ENCODE data around the gene TNS4.

TNS4 gene

DNA sequence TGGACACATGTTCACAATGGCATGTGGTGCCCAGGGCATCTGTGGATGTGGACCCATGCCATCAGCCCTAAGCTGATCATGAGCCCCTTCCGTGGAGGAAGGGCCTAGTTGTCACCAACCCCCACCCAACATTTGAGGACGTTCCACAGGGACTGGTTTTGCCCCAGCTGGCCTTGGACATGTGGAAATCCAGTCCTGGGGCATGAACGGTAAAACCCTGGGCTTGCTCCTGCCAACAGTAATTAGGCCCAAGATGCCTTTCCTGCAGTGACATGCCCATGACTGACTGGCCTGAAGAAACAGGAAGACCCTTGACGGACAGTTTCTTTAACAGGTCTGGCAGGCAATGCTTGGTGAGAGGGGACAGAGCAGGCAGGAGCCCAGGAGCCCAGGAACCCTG is 7.7 kb downstream of the TNS4 start:
- DNase-seq (ENCODE audit: low read depth): no peak

DNA sequence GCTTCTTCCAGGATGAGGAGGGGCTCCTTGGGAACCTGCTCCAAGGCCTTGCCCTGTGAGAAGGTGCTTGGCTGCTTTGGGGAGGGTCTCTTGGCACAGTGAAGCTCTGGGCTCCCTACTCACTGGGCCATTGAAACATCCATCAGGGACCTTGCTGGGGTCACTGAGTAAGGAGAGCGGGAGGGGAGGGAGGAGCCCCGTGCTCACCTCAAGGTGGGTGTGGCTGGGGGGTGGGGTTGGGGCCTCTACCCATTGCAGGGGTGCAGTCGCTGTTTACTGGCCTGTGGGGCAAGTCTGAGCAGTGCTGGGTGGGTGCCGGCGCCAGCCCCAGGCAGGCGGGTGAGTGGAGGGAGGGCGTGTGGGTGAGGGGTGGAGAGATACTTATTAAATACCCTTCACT is 9.9 kb downstream of the TNS4 start:
- no peak for DNase-seq (ENCODE audit: low read depth)

DNA sequence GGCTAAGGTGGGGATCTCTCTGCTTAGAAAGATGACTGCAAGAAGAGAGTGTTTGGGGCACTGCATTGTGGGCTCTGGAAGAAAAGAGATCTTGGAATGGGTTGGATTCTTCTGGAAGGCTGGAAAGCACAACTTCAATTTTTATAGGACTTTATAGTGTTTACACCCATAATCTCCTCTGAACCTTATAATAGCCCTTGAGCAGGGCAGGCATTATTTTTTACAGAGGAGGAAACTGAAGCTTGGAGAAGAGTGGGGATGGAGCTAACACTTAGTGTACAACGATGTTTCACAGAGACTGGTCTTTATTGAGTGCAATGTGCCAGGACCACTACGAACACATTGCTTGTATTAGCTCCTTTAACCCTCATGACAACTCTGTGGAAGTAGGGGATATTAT is 10.4 kb downstream of the TNS4 start:
- no peak for DNase-seq (ENCODE audit: low read depth)

DNA sequence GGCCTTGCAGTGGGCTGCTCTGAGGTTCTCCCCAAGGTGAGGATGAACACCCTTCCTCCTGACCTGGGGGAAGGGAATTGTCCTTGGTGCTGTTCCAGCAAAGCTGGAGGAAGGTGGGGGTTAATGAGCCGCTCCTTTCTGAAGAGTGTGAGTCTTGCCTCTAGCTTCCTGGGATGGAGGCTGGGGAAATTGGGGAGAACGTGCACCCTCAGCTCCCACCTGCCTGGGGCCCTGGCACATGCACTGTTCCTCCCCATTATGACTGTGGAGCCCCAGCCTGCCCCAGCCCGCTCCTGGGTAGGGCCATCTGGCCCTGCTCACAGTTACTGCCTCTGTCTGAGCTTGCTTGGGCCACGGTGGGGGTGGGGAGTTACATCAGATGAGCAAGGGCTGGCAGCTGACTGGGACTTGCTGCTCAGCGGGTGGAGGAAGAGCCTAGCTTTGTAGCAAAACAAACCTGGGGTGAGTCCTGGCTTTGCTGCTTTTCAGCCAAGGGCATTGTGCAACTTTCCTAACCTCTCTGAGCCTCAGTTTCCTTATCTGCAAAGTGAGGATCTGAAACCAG is 11.1 kb downstream of the TNS4 start:
- no peak for DNase-seq (ENCODE audit: low read depth)

DNA sequence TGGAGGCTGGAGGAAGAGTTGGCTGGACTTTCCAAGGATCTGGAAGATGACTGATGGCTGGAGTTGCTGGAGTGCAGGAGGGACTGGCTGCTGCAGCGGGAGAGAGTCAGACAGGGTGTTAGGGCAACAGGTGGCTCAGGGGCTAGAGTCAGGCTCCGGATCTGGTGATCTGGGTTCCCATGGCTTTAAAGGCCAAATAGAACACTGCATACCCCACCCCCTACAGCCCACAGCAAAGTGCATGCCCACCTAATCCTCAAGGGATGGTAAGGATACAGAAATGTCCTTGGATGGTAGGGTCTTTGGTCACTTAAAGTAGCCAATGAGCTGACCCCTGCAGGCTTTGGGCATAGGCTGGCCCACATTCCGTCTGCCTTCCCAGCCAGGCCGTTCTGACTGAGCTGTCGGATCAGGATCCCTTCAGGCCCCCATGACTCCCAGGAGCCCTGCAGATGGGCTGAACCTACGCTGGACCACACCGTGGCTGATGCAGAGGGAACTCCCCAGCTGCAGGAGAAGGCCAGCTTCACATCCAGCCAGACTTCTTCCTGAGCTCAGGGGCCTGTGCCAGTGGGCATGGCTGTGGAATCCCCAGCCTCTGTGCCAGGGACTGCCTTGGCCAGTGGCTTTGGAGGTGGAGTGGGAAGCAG is 13.9 kb downstream of the TNS4 start:
- DNase-seq (ENCODE audit: low read depth): no peak

DNA sequence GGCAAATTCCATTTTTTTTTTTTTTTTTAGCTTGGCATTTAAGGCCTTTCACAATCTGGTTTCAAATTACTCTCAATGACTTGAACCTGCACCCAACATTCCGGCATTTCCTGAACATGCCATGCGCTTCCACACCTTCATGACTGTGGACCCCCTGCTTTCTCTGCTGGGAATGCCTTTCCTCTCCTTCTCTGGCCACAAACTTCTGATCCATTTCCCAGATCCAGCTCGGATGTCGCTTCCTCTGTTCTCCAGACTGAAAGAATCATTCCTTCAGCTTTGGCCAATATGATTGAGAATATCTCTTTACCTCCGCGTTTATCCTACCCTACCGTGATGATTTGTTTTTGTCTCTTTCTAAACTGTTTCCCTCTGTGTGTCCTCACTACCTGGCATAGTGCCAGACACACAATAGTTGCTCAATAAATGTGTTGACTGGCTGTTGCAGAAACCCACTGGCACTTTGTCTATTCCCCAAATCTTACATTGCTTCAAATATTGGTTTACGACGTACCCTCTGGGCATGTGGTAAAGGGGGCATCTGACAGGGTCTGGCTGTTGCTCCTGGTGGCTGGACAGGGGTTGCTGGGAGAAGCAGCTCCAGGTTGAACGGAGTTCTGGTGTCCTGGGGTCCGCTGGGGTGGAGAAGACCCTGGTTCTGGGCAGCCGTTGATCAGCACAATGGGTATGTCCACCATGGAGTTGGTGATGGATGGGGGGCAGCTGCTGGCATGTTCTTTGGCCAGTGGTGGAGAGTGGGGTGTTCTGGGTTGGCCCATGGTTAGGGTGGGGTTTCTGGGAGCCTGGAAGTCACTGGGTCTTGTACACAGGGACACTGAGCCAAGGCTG is 14.7 kb downstream of the TNS4 start:
- DNase-seq (ENCODE audit: low read depth): peak; percentile 83

DNA sequence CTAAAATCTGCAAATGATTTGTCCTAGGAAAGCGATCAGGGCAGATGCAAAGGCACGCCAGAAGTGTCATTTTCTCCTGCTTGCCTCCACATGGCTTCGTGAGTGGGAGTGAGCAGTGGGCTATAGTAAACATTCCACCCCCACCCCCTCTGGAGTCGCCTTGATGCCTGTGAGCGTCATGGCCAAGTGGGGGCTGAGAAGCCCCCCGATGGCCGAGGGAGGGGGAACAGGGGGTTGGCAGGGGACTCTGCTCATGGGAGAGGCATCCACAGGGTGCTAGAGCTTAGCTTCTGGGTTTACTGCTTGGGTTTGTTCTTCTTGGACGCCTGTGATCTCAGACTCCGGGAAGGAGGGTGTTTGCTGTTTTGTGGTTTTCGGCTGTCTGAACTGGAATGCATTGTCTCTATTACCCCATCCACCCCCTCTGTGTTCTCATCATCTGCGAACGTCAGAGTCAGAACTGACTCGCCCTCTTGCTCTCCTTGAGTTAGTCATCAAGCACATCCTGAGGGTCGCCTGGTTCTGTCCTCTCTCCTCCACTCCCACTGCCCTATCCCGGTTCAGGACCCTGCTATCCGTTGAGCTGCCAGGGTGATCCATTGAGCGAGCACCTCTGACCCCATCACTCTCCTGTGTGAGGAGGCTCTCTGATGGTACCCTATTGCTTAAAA is 15.4 kb downstream of the TNS4 start:
- peak; percentile 99 for DNase-seq (ENCODE audit: low read depth)

DNA sequence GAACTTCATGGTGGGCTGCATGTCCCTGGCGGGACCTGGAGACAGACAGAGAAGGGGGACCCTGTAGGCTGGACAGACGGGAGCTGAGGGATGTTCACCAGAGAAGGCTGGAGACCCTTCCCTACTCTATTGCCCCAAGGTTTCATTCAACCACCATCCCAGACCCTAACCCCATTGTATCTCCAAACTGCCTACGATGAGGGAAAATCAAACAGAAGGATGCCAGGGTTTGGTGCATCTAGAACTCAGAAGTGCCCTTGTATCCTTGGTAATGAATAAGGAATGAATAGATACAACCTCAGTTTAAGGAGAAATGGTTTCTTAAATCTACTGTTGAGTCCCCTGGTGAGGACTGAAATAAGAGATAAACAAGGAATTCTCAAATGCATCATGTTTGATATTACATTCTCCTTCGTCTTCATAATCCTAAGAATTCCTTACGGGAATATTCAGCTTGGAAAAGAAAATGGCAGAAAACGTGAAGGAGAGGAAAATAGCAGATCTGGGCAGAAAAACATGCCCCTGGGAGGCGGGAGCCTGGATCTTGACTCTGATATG is 16.4 kb downstream of the TNS4 start:
- DNase-seq (ENCODE audit: low read depth): no peak

DNA sequence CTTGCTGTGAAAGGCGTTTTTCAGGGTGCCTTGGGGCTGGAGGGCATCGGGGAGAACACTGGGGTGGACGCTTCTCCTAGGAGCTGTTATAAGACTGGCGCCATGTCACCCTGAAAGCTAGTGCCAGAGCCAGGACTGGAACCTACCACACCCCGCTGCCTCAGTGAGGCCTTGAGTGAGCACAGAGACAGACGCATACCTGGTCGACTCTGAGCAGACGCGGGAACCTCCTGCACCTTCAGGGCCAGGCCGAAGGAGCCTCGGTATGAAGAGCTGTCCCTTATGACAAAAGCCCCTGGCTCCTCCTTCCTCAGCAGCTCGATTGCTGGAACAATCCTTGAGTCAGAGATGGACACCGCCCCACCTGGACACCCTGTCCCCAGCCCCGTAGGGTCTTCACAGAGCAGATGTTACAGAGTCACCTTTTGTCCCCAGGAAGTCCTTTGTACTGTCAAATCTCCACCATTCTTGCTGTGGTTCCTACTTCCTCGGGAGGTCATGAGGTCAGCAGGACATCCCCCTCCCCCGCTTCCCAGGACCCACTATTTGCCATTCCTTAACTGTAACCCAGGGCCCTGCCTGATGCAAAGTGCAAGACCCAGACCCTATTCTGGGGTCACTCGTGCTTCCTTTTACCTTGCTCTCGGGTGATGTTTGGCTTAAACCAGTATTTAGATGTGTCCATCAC is 17.0 kb downstream of the TNS4 start:
- no peak for DNase-seq (ENCODE audit: low read depth)

DNA sequence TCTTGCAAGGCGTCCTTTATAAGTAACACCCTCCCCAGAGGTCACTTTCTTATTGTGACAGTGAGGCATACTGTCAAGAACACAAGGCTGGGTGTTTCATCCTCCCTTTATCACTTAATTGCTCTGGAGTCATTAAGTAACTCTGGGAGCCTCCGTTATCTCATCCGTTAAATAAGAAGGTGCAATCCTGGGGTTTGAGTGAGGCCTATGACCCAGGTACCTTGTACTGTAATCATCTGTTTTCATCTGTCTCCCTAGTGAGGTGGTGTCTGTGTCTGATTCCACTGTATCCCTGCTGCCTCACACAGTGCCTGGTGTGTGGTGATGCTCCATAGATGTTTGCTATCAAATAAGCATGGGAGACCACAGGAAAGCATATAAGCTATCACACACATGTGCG is 17.7 kb downstream of the TNS4 start:
- no peak for DNase-seq (ENCODE audit: low read depth)

DNA sequence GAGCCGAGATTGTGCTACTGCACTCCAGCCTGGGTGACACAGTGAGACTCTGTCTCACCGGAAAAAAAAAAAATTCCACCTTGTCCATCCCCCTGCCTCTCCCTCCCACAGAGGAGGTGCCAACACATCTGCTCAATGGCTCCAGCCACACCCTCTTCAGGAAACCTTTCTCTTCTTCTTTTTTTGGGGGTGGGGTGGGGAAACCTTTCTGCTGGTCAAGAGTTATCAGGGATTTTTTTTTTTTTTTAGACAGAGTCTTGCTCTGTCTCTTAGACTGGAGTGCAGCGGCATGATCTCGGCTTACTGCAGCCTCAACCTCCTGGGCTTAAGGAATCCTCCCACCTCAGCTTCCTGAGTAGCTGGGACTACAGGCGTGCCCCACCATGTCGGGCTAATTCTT is 18.7 kb downstream of the TNS4 start:
- DNase-seq (ENCODE audit: low read depth): no peak

DNA sequence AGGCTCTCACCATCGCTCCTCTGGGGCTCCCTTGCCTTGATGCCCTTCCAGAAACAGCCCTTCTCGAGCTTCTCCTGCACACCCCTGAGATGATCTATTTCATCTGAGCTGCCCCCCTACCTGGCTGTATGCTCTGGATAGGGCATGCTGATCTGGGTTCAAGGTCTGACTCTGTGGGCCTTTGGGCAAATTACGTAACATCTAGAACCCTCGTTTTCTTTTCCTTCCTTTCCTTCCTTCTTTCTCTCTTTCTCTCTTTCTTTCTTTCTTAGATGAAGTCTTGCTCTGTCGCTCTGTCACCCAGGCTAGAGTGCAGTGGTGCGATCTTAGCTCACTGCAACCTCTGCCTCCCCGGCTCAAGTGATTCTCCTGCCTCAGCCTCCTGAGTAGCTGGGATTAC is 20.3 kb downstream of the TNS4 start:
- DNase-seq (ENCODE audit: low read depth): no peak

DNA sequence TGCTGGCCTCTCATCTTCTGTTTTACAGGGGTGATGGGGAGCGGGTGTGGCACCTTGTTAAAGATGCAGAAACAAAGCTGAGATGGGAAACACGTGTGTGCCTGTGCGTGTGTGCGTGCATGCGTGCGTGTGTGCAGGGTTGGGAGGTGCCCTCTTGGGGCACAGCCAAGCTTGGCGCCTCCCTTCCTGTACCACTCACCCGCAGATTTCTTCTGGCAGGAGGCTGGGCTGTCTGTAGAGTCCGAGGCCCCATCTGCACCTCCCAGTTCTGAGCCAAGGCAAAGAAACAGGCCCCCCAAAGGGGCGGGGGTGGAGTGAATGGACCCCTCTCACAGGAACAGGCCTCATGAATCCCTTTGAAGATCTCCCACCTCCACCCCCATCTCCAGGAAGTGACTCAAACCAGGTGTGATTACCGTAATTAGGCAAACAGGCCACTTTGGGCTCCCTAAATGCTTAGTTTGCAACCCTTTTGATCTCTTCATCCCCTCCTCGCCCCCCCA is 20.9 kb downstream of the TNS4 start:
- DNase-seq (ENCODE audit: low read depth): no peak

DNA sequence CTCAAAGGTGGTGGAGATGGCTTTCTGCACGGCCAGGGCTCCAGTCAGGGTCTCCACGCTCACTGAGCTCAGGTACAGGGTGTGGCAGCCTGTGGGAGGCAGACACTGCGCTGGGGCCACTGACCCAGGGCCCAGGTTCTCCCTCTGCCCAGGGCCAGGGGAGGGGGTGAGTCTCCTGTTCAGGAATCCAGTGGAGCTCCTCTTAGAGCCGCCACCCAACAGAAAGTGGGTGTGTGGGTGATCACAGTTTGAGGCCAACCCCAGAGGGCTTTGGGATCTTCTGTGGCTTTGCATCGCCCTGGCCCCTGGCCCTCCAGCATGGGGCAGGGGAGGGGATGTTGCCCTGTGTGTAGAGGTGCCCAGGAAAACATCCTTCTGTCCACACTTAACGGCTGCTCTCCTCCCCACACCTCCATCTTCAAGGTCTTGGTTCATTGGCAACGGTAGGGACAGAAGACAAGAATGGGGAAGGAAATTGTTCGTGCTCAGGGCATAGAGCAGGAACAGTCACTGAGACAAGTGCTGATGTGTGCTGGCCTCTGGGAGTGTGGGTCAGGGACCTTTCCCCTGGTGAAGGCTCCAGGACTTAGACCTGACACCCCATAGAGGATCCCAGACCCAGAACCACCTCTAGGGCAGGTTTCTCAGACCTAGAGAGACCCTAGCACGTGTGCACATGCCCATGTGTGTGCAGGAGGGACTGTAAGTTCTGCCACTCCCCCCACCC is 21.5 kb downstream of the TNS4 start:
- DNase-seq (ENCODE audit: low read depth): no peak

DNA sequence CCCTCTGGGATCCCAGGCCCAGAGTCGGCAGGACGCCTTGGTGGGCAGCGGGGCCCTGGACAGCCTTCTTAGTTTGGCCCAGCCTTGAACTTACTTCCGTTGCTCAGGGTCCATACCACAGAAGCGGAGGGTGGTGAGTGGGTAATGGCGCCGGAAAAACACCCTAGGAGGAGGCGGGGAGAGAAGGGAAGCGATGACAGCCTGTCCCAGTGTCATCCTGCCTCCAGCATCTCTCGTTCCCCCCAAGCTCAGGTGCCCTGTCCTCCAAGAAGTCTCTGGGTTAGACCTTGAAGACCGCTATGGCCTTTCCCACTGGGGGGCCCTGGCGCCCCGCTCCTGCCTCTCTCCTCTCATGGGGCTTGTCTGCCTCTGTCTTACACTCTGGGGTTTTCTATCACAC is 22.9 kb downstream of the TNS4 start:
- no peak for DNase-seq (ENCODE audit: low read depth)

DNA sequence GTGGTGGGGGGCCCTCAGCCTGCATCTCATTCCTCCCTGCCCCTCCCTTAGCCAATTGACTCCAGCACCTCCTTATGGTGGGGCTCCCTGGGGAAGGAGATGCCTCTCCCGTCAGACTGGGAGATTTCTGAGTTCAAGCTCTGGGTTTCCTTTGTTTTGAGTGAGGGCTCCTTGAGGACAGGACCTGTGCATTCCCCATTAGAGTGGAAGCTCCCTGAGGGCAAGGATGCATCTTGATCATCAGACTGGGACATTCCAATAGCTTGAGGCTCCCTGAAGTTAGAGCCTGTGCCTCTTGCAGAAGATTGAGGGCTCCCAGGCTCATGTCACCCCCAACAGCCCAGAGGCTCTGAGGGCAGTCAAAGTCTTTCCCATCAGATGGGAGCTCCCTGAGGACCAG is 23.6 kb downstream of the TNS4 start:
- no peak for DNase-seq (ENCODE audit: low read depth)

DNA sequence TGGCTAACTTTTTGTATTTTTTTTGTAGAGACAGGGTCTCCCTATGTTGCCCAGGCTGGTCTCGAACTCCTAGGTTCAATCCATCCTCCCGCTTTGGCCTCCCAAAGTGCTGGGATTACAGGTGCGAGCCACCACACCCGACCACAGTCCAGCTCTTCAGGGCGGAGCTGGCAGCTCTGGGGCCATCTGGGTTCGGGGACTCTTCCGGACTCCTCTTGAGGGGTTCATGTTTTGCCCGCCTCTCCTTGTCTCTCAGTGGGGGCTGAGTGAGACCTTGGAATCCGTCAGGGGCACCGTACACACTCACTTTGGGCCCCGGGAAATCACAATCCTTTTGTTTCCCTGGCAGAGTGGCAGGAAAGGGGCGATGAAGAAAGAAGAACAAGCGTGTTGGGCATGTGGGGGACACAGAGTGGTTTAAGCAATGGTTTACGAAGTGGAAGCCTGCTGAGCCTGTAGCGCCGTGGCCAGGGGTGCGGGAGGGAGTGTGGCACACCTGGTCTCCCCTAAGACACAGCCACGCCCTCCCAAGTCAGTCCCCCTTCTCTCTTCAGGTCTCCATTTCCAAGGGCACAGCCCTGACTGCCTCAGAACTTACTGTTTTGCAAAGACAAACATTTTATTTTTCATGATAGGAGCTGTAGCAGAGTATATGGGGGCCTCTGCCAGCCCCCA is 26.1 kb downstream of the TNS4 start:
- DNase-seq (ENCODE audit: low read depth): no peak

DNA sequence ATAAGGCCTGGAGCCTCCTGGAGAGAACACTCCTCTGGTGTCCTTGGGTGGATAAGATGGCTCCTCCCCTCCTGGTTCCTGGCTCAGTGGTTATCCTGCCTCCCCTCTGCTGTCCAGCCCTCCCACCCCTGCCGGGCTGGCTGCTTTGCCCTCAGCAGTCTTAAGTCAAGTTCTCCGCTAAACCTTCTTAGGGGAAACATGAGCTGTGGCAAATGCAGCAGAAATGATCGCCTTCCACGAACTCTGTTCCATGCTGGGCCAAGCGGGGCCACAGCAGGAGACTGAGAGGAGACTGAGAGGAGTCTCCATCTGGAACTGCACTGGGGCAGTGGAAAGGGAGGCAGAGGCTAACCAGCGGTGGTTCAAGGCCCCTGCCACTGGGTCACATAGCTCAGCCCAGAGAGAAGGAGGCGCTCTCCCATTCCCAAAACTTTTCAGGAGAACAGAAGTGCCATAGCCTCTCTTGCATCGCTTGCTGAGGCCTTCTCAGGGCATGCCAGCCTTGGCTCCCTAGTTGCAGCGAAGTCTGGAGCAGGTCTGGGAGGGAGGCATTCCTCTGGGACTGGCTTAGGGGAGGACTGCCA is 26.9 kb downstream of the TNS4 start:
- DNase-seq (ENCODE audit: low read depth): no peak

DNA sequence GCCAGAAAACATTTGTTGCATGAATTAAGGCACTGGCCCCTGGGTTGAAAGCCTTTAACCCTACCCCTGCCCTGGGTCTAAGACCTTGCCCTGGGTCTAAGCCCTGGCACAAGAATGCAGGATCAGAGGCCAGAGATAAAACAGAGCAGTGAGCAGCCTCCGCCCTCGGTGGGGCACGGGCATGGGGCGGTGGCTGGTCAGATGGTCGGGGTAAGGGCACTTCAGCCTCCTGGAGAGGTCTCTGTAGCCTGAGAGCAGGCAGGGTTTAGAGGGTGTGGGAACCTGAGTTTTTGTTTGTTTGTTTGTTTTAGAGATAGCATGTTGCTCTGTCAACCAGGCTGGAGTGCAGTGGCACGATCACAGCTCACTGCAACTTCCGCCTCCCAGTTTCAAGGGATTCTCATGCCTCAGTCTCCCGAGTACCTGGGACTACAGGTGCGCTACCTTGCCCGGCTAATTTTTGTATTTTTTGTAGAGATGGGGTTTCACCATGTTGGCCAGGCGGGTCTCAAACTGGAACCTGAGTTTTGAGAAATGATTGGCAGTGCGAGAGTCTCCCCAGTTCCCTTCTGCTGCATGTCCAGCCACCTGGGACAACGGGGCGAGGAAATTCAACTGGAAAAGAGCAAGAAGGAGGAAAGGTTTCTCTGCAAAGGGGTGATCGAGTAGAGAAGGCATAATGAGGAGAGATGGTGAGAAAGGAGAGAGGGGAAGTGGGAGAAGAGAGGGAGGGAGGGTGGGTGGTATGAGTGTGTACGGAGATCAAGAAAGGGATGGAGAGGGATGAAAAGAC is 27.7 kb downstream of the TNS4 start:
- no peak for DNase-seq (ENCODE audit: low read depth)

All from ELR (cell line).